PFSK-1 (cell line): ENCODE results near the gene MYOT.

Experiments used
- POLR2AphosphoS5 ChIP-seq: IDR thresholded peaks from 2 replicates; pipeline ENCODE4 v1.6.1; 2012; ENCODE audit warnings: low read depth, mild to moderate bottlenecking, control low read depth, low read length, moderate library complexity
- SIN3A ChIP-seq: IDR thresholded peaks from 2 replicates; pipeline ENCODE4 v1.6.1; 2012; ENCODE audit warnings: mild to moderate bottlenecking, low read length, moderate library complexity, borderline replicate concordance; ENCODE audit not compliant: insufficient read depth
- TF ChIP-seq, protein P1 (sequence below), 2 experiments: IDR thresholded peaks; 2 replicates each; pipeline versions ENCODE4 v1.6.1 to v1.8.0; 2011 to 2012; ENCODE audit warnings: low read depth in 2 of 2, low read length in 2 of 2, control low read depth in 1 of 2, inconsistent platforms in 1 of 2, mild to moderate bottlenecking in 1 of 2, moderate library complexity in 1 of 2; ENCODE audit not compliant: insufficient read depth in 1 of 2

DNA sequence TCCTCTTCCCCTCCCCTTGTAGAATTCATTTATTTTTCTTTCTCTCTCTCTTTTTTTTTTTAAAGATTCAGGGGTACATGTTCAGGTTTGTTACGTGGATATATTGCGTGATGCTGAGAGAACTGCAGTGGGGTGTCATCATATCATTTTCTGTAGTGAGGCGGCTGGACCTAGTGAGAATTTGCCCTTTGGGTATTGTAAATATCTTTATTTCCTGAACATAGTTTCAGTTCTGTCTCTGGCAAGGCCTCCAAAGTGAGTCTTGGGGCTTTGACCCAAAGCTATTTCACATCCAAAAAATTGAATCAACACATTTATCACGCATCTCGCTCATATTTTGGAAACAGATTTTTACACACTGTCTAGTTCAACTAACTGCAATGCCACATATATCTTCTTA is 25.4 kb upstream of the MYOT start:
- TF ChIP-seq, protein P1, sequence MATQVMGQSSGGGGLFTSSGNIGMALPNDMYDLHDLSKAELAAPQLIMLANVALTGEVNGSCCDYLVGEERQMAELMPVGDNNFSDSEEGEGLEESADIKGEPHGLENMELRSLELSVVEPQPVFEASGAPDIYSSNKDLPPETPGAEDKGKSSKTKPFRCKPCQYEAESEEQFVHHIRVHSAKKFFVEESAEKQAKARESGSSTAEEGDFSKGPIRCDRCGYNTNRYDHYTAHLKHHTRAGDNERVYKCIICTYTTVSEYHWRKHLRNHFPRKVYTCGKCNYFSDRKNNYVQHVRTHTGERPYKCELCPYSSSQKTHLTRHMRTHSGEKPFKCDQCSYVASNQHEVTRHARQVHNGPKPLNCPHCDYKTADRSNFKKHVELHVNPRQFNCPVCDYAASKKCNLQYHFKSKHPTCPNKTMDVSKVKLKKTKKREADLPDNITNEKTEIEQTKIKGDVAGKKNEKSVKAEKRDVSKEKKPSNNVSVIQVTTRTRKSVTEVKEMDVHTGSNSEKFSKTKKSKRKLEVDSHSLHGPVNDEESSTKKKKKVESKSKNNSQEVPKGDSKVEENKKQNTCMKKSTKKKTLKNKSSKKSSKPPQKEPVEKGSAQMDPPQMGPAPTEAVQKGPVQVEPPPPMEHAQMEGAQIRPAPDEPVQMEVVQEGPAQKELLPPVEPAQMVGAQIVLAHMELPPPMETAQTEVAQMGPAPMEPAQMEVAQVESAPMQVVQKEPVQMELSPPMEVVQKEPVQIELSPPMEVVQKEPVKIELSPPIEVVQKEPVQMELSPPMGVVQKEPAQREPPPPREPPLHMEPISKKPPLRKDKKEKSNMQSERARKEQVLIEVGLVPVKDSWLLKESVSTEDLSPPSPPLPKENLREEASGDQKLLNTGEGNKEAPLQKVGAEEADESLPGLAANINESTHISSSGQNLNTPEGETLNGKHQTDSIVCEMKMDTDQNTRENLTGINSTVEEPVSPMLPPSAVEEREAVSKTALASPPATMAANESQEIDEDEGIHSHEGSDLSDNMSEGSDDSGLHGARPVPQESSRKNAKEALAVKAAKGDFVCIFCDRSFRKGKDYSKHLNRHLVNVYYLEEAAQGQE (IDR thresholded peaks at IDR 0.05; ENCODE audit: insufficient read depth in 1 of 2, low read depth in 2 of 2, low read length in 2 of 2): no peak
- TF ChIP-seq SIN3A (no peak), POLR2AphosphoS5 (no peak)
